ENCODE data around the gene BMI1. TPM values are rescaled to one million over a fixed set of nuclear protein-coding genes. Genes with fewer than 3 reads are reported as not detected.

BMI1 gene
- polyA plus RNA-seq, 3 donors from 2014 or later: 23.4 to 52.9 (median 29.6) TPM

DNA sequence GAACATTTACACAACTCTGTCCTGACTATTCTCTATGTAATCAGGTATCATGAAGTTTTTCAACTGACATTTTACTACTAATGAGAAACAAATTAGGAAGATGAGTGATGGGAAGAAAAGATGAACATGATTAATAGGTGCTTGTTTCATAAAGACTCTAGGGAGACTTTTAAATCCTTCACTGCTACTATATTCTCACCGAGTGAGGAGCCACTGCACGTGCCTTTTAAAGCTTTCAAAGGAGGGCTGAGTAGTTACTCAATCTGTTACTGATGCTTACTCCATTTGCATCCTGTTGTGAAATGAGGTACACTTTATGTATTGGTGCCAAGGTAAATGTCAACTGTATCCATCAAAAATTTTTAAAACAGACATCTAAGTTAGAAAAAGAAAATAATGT, 6.0 kb upstream of the BMI1 start:
- Mint-ChIP-seq H3K4me3 (peak overlapping the region; percentile 96 to 99 (median 97)), H3K4me1 (peaks cover 23 to 43% of the 10 kb centered on the region in 2 donors), H3K9me3 (no peaks in the 10 kb centered on the region), H3K36me3 (peaks cover 0 to 4% (median 0%) of the 10 kb centered on the region in 3 donors), H3K27me3 (ENCODE audit: low read depth in 3 of 3) (peaks cover 5 to 17% (median 15%) of the 10 kb centered on the region in 3 donors), H3K27ac (peak overlapping the region in 1 of 6 donors; percentile 97)
- no peak for DNase-seq

DNA sequence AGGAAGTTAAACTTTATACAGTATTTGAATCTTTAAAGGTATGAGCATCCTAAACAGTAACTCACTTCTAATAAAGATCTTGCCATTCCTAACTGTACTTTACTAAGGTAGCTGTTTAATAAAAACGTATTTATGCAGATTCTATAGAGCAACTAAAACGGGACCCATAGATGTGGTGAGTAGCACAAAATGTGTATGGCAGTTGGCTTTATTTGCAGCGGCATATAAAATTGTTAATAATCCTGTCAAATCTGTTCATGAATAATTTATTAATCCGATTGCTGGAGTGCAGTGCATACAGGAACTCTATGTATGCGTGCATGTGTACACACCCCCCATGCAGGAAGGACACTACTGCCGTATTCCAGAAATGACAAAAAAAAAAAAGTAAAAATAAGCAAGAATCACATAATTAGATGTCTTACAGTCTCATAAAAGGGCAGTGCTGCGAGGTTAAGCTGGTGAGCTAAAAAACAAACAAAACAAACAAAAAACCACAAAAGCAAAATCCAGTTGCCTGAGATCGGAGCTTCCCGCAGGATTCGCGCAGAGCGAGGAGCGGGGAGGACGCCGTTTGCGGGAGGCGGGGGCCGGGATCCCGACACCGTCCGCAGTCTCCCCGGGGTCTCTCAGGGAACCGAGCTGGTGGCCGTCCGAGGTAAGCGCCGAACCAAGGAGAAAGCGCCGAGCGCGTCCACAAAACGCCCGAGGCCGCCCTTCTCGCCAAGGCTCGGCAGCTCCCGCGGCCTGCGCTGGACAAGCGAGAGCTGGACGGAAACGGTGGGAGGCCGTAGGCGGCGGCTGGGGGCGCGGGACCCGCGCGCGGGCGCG, 5.2 kb upstream of the BMI1 start:
- Mint-ChIP-seq H3K27me3 (ENCODE audit: low read depth in 3 of 3) (peaks cover 8 to 21% (median 20%) of the 10 kb centered on the region in 3 donors), H3K9me3 (peaks cover 0 to 2% (median 0%) of the 10 kb centered on the region in 6 donors), H3K27ac (peak overlapping the region; percentile 85 to 98 (median 92)), H3K36me3 (peaks cover 0 to 4% (median 0%) of the 10 kb centered on the region in 3 donors), H3K4me1 (peaks cover 27 to 49% of the 10 kb centered on the region in 2 donors), H3K4me3 (peak overlapping the region; percentile 96 to 99 (median 97))
- peak in 1 of 3 donors; percentile 53 for DNase-seq

DNA sequence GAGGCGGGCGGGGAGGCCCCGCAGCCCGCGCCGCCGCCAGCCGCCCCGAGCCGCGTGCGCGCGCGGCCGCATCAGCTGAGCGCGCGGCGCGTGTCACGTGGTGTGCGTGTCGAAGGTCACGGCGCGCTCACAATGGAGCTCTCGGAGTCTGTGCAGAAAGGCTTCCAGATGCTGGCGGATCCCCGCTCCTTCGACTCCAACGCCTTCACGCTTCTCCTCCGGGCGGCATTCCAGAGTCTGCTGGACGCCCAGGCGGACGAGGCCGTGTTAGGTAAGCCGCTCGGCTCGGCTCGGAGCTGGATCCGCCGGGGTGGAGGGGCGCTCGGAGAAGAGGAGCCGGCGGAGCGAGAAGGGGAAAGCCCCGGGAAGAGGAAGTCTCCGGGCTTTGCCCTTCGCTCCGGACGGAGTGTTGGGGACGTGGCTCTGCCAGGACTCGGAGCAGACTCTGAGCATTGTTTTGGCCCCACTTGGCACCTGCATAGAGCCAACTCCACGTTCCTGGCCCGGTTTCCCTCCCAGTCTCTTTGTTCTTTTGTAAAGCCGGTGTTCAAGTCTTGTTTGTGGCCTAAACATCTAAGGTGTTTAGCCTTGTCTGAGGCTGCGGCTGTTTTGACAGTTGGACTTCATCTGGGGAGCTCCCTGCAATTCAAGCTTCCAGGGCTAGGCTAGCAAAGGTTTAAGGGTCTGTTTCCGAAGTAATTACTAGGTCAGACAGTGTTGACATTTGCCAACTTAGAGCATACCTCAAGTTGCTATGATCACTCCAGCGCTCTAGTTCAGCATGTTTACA, 4.4 kb upstream of the BMI1 start, which contains the start of gene COMMD3:
Gene COMMD3, plus strand, starts transcription at position 103 of the 790 bp plus-strand sequence. Its CDS starts 30 bp downstream, at position 133.
- H3K4me3 Mint-ChIP-seq: peak within 1 kb of the TSS; percentile 96 to 99 (median 97)
- peak within 1 kb of the TSS; percentile 89 to 98 (median 94) for H3K27ac Mint-ChIP-seq
- H3K27me3 Mint-ChIP-seq (ENCODE audit: low read depth in 3 of 3): peaks cover 12 to 24% (median 21%) of the 10 kb centered on the region in 3 donors
- peak; percentile 81 to 82 (median 82) for DNase-seq
- peaks cover 0 to 2% (median 0%) of the 10 kb centered on the region in 6 donors for H3K9me3 Mint-ChIP-seq
- H3K4me1 Mint-ChIP-seq: peaks cover 27 to 49% of the 10 kb centered on the region in 2 donors
- H3K36me3 Mint-ChIP-seq: peaks cover 0 to 4% (median 0%) of the 10 kb centered on the region in 3 donors

- Mint-ChIP-seq H3K4me1 (peaks cover 27 to 49% of the 10 kb centered on the region in 2 donors), H3K9me3 (peaks cover 0 to 2% (median 0%) of the 10 kb centered on the region in 6 donors), H3K27me3 (ENCODE audit: low read depth in 3 of 3) (peaks cover 12 to 26% (median 23%) of the 10 kb centered on the region in 3 donors)
Measured at GRCh38 chr10:22317076-22317370, 3.9 kb upstream of the BMI1 start.

DNA sequence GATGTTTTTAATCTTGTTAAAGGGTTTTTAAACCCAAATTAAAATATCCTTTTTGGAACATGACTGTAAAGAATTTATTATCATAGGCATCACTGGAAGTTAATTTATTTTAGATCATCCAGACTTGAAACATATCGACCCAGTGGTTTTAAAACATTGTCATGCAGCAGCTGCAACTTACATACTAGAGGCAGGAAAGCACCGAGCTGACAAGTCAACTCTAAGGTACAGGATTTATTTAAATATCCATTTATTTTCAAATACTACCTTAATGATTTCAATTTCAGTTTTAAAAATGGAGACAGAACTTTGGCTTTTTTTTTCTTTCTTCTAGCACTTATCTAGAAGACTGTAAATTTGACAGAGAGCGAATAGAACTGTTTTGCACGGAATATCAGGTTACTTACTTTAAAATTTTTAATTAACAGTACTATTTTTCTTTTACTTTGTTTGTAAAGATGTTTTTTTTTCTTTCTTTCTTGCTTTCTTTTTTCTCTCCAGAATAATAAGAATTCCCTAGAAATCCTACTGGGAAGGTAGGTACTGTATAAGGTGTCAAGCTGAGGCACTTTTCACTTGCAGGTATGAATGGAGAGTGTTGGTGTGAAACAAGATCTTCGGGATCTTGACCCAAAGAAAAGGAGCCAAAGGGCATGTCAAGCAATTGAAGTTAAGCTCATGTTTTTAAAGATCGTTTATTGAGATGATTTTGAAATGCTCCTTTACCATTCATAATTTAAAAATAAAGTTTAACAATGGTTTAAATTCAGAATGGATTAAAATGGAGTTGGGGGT, 2.9 kb upstream of the BMI1 start:
- Mint-ChIP-seq H3K27me3 (ENCODE audit: low read depth in 3 of 3) (peaks cover 18 to 35% (median 32%) of the 10 kb centered on the region in 3 donors), H3K4me3 (peak overlapping the region; percentile 30 to 92 (median 57)), H3K36me3 (peaks cover 0 to 4% (median 0%) of the 10 kb centered on the region in 3 donors), H3K27ac (peak overlapping the region in 4 of 6 donors; percentile 69 to 93 (median 82)), H3K9me3 (peaks cover 0 to 2% (median 0%) of the 10 kb centered on the region in 6 donors), H3K4me1 (peaks cover 36 to 58% of the 10 kb centered on the region in 2 donors)
- no peak for DNase-seq

More at GRCh38 chr10:22317076-22317370, 3.9 kb upstream of the BMI1 start:
- Mint-ChIP-seq H3K36me3 (peaks cover 0 to 4% (median 0%) of the 10 kb centered on the region in 3 donors), H3K4me3 (peak overlapping the region; percentile 90 to 92 (median 92)), H3K27ac (peak overlapping the region; percentile 89 to 96 (median 92))
- DNase-seq: no peak

GRCh38 chr10:22318772-22319171, 2.1 kb upstream of the BMI1 start:
- no peak for DNase-seq
- Mint-ChIP-seq H3K4me3 (peak overlapping the region in 3 of 5 donors; percentile 27 to 87 (median 45)), H3K9me3 (peaks cover 0 to 2% (median 0%) of the 10 kb centered on the region in 6 donors), H3K36me3 (peaks cover 0 to 4% (median 0%) of the 10 kb centered on the region in 3 donors), H3K27ac (peak overlapping the region in 2 of 6 donors; percentile 46 to 71), H3K4me1 (peaks cover 42 to 66% of the 10 kb centered on the region in 2 donors), H3K27me3 (ENCODE audit: low read depth in 3 of 3) (peaks cover 21 to 36% (median 35%) of the 10 kb centered on the region in 3 donors)

DNA sequence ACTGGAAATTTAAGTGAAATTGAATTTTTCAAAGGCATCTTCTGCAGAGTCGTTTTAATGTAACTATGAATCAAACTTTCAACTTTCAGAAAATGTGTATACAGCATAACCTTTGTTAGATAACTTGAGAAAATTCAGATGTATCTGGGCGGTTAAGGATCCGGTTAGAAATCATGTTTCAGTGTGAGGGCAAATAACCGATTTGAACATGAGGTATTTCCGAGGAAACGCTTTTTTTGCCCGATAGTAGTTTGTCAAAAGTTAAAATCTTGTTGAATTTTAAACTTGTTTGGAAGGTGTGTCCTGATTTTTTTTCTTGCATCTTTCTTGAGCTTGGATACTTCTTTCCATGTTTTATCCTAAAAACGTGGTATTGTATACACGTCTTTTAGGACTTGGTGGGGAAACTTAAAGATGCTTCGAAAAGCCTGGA, 1.3 kb upstream of the BMI1 start:
- Mint-ChIP-seq H3K4me3 (peak overlapping the region; percentile 87 to 98 (median 95)), H3K27ac (peak overlapping the region in 5 of 6 donors; percentile 85 to 97 (median 93)), H3K9me3 (peaks cover 0 to 2% (median 0%) of the 10 kb centered on the region in 6 donors), H3K27me3 (ENCODE audit: low read depth in 3 of 3) (peaks cover 24 to 38% (median 38%) of the 10 kb centered on the region in 3 donors), H3K36me3 (peaks cover 0 to 4% (median 0%) of the 10 kb centered on the region in 3 donors), H3K4me1 (peaks cover 50 to 74% of the 10 kb centered on the region in 2 donors)
- no peak for DNase-seq

DNA sequence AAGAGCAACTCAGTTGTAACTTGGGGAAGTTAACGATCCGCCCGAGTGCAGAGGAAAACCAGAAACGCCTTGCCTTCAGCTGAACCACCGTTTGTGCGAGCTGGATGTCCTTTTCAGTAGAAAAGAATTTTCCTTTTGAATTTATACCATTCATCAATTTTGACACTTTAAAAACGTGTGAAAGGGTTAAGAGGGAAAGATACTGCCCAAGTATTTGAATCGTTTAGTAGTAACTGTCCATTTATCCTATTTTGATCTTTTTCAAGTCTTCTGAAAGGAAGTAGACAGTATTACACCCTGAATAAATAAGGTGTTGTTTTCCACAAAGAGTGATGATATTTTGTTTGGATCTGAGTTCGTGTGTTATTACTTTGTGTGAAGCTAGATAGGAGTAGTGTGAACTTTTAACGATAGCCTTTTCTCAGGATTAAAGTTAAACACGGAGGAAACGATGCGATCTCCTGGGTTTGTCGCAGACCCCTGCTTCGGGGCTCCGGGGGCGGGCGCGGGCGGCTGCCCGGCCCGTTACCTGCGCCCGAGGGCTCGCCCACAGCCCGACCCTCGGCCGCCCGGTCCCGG, 830 bp upstream of the BMI1 start:
- Mint-ChIP-seq H3K27me3 (ENCODE audit: low read depth in 3 of 3) (peaks cover 28 to 43% (median 42%) of the 10 kb centered on the region in 3 donors), H3K27ac (peak overlapping the region; percentile 85 to 97 (median 94)), H3K9me3 (peaks cover 0 to 2% (median 0%) of the 10 kb centered on the region in 6 donors), H3K36me3 (peaks cover 0 to 4% (median 0%) of the 10 kb centered on the region in 3 donors), H3K4me3 (peak overlapping the region; percentile 87 to 98 (median 95)), H3K4me1 (peaks cover 55 to 79% of the 10 kb centered on the region in 2 donors)
- no peak for DNase-seq

- peaks cover 55 to 78% of the 10 kb centered on the region in 2 donors for H3K4me1 Mint-ChIP-seq
- H3K4me3 Mint-ChIP-seq: peak overlapping the region; percentile 78 to 87 (median 85)
- H3K36me3 Mint-ChIP-seq: no peaks in the 10 kb centered on the region
- peaks cover 30 to 46% (median 41%) of the 10 kb centered on the region in 3 donors for H3K27me3 Mint-ChIP-seq (ENCODE audit: low read depth in 3 of 3)
- H3K9me3 Mint-ChIP-seq: peaks cover 0 to 2% (median 0%) of the 10 kb centered on the region in 6 donors
- H3K27ac Mint-ChIP-seq: peak overlapping the region in 5 of 6 donors; percentile 69 to 84 (median 73)
- DNase-seq: peak; percentile 71 to 80 (median 73)
Measured at GRCh38 chr10:22321156-22321923, 441 bp downstream of the BMI1 start.

- Mint-ChIP-seq H3K36me3 (no peaks in the 10 kb centered on the region), H3K4me1 (peaks cover 55 to 77% of the 10 kb centered on the region in 2 donors), H3K4me3 (peak overlapping the region; percentile 86 to 92 (median 88)), H3K27me3 (ENCODE audit: low read depth in 3 of 3) (peaks cover 30 to 44% (median 44%) of the 10 kb centered on the region in 3 donors), H3K27ac (peak overlapping the region; percentile 55 to 94 (median 80)), H3K9me3 (peaks cover 0 to 2% (median 0%) of the 10 kb centered on the region in 6 donors)
- DNase-seq: no peak
Measured at GRCh38 chr10:22321924-22322640, 1.2 kb downstream of the BMI1 start.

GRCh38 chr10:22322641-22323160, 1.8 kb downstream of the BMI1 start:
- DNase-seq: no peak
- peak overlapping the region; percentile 86 to 92 (median 88) for H3K4me3 Mint-ChIP-seq
- H3K36me3 Mint-ChIP-seq: peaks cover 4% of the 10 kb centered on the region in 3 donors
- H3K27me3 Mint-ChIP-seq (ENCODE audit: low read depth in 3 of 3): peaks cover 30 to 44% (median 44%) of the 10 kb centered on the region in 3 donors
- H3K9me3 Mint-ChIP-seq: peaks cover 0 to 2% (median 0%) of the 10 kb centered on the region in 6 donors
- peak overlapping the region in 5 of 6 donors; percentile 55 to 94 (median 83) for H3K27ac Mint-ChIP-seq
- peaks cover 51 to 70% of the 10 kb centered on the region in 2 donors for H3K4me1 Mint-ChIP-seq

Measured in immature natural killer cell (primary cell).